HepG2 (cell line): ENCODE measurements around the gene GNAS-AS1. TPM values are rescaled to one million over a fixed set of nuclear protein-coding genes. Genes with fewer than 3 reads are reported as not detected.

ENCODE experiments used
- BCL6 ChIP-seq: IDR thresholded peaks from 2 replicates; pipeline ENCODE4 v1.6.1; 2016; ENCODE audit warnings: missing genetic modification reagents, missing compliant biosample characterization
- HOXA9 ChIP-seq: sonication (generic); formaldehyde crosslinking; IDR thresholded peaks from 2 replicates; pipeline ENCODE4 v1.8.1; 2022; ENCODE audit warnings: missing genetic modification reagents, mild to moderate bottlenecking, moderate library complexity, borderline replicate concordance
- KDM5A ChIP-seq: fragments of 200-600 bp; sonication (generic); IDR thresholded peaks from 2 replicates; pipeline ENCODE4 v1.7.0; 2018; ENCODE audit warnings: antibody characterized with exemption, mild to moderate bottlenecking, low read length, borderline replicate concordance
- MTERF4 ChIP-seq: sonication (generic); formaldehyde crosslinking; IDR thresholded peaks from 2 replicates; pipeline ENCODE4 v1.8.0; 2023; ENCODE audit warnings: mild to moderate bottlenecking, missing genetic modification reagents
- NFYC ChIP-seq: IDR thresholded peaks from 2 replicates; pipeline ENCODE4 v1.6.1; 2016; ENCODE audit warnings: missing genetic modification reagents, missing compliant biosample characterization
- PHF20 ChIP-seq: sonication (generic); formaldehyde crosslinking; IDR thresholded peaks from 2 replicates; pipeline ENCODE4 v1.5.0; 2020; ENCODE audit warnings: mild to moderate bottlenecking, missing genetic modification reagents
- SAP130 ChIP-seq: IDR thresholded peaks from 2 replicates; pipeline ENCODE4 v1.6.1; 2016; ENCODE audit warnings: low read depth
- SP5 ChIP-seq: IDR thresholded peaks from 2 replicates; pipeline ENCODE4 v1.6.1; 2016; ENCODE audit warnings: low read depth, borderline replicate concordance
- ZBTB38 ChIP-seq: sonication (generic); formaldehyde crosslinking; IDR thresholded peaks from 2 replicates; pipeline ENCODE4 v1.5.1; 2020; ENCODE audit warnings: mild to moderate bottlenecking, missing genetic modification reagents
- ZFP41 ChIP-seq: sonication (generic); formaldehyde crosslinking; IDR thresholded peaks from 2 replicates; pipeline ENCODE4 v1.4.0; 2020; ENCODE audit warnings: mild to moderate bottlenecking, missing genetic modification reagents, borderline replicate concordance
- ZNF275 ChIP-seq: sonication (generic); formaldehyde crosslinking; IDR thresholded peaks from 2 replicates; pipeline ENCODE4 v1.8.0; 2022; ENCODE audit warnings: missing genetic modification reagents, mild to moderate bottlenecking, inconsistent platforms, borderline replicate concordance
- ZNF431 ChIP-seq: sonication (generic); formaldehyde crosslinking; IDR thresholded peaks from 2 replicates; pipeline ENCODE4 v1.9.0; 2022; ENCODE audit warnings: missing genetic modification reagents, low read depth, mild to moderate bottlenecking, borderline replicate concordance
- ZNF558 ChIP-seq: sonication (generic); formaldehyde crosslinking; IDR thresholded peaks from 2 replicates; pipeline ENCODE4 v1.9.0; 2022; ENCODE audit warnings: mild to moderate bottlenecking, missing genetic modification reagents, borderline replicate concordance
- ZNF605 ChIP-seq: sonication (generic); formaldehyde crosslinking; IDR thresholded peaks from 2 replicates; pipeline ENCODE4 v1.8.0; 2022; ENCODE audit warnings: mild to moderate bottlenecking, missing genetic modification reagents
- ZXDC ChIP-seq: sonication (generic); formaldehyde crosslinking; IDR thresholded peaks from 2 replicates; pipeline ENCODE4 v1.5.0; 2020; ENCODE audit warnings: mild to moderate bottlenecking, missing genetic modification reagents
- polyA plus RNA-seq, 8 experiments: library from polyadenylated mRNA; depleted of rRNA in 3 of 8; stranded (reverse) in 7 of 8; unstranded in 1 of 8; fragments of >200 nt; fragmentation: Illumina TruSeq in 4 of 8; extraction: Trizol in 4 of 8; gene quantifications; 2 replicates each; pipeline versions ENCODE4 v1.2.1 to v1.2.3, GENCODE V29; 2011 to 2016; ENCODE audit warnings: low read depth in 4 of 8, missing spikeins in 1 of 8, mixed read lengths in 1 of 8; ENCODE audit not compliant: insufficient read depth in 1 of 8
- total RNA-seq, 5 experiments: library from RNA; depleted of rRNA; stranded (reverse); fragments of >200 nt; fragmentation: Illumina TruSeq; extraction: Trizol; gene quantifications; 2 replicates each; pipeline ENCODE4 v1.2.3, GENCODE V29; 2016; ENCODE audit warnings: low read depth in 1 of 5
- TF ChIP-seq, protein P1 (sequence below): IDR thresholded peaks from 2 replicates; pipeline ENCODE4 v1.6.1; 2016
- TF ChIP-seq, protein P2 (sequence below): sonication (generic); formaldehyde crosslinking; IDR thresholded peaks from 2 replicates; pipeline ENCODE4 v1.5.1; 2020; ENCODE audit warnings: mild to moderate bottlenecking, missing genetic modification reagents
- TF ChIP-seq, protein P3 (sequence below): sonication (generic); formaldehyde crosslinking; IDR thresholded peaks from 2 replicates; pipeline ENCODE4 v1.5.0; 2020; ENCODE audit warnings: missing genetic modification reagents, mild to moderate bottlenecking, borderline replicate concordance

The GNAS-AS1 gene
- total and polyA plus RNA-seq, 2 of the 13 experiments (the other 11 are each of a cell fraction or from before 2014, with no cell fraction given), result not detected

DNA sequence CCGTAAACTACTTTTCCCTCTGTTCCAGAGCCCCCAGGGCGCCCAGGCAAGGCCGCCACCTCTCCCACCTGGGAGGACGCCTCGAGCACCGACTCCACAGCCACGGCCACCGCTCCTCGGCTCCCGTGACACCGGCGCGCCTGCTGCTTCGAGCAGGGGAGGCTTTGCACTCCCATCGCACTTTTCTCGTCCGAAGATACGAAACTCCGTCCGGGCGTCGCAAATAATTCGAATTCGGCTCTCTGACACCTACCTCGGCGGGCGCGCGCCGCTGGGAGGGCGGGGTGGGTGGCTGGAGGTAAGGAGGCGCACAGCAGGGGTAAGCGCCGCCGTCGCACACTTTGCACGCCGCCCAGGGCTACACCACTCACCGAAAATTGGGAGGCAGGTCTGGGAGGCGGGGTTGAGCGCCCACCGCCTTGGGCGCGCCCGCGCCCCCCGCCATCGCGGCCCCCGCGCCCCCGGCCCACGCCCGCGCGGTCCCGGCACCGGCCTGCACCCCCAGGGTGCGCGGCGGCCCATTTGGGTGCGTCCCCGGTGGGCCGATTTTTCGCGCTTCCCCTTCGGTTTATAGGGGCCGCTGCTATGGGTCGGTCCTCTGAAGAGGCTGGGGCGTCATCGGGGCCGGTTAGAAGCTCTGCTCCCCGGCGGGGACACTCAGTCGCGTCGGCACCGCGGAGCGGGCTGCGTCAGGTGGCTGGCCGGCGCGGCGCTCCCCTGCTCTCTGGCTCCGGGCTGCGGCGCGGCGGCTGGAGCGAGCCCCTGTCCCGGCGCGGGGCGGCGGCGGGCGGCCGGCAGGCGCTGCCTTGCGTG lies 38.0 kb upstream of the GNAS-AS1 start (continued):
- TF ChIP-seq ZNF275 (CRISPR knock-in tag) (no peak), BCL6 (CRISPR knock-in tag) (no peak; the same call in 1 of the 2 replicates), KDM5A (peak; percentile 93), NFYC (no peak), SAP130 (CRISPR knock-in tag) (peak; percentile 77), HOXA9 (CRISPR knock-in tag) (no peak), ZXDC (0 out of 2 replicates have a peak, but pooled peaks have one; percentile 35), MTERF4 (CRISPR knock-in tag) (no peak), ZNF431 (CRISPR knock-in tag) (no peak), PHF20 (peak; percentile 85), ZNF558 (CRISPR knock-in tag) (no peak), ZBTB38 (CRISPR knock-in tag) (0 out of 2 replicates have a peak, but pooled peaks have one; percentile 7), SP5 (CRISPR knock-in tag) (no peak), ZFP41 (CRISPR knock-in tag) (no peak), ZNF605 (CRISPR knock-in tag) (no peak)
- TF ChIP-seq, protein P1, sequence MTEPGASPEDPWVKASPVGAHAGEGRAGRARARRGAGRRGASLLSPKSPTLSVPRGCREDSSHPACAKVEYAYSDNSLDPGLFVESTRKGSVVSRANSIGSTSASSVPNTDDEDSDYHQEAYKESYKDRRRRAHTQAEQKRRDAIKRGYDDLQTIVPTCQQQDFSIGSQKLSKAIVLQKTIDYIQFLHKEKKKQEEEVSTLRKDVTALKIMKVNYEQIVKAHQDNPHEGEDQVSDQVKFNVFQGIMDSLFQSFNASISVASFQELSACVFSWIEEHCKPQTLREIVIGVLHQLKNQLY (CRISPR knock-in tag), result no peak
- TF ChIP-seq, protein P2, sequence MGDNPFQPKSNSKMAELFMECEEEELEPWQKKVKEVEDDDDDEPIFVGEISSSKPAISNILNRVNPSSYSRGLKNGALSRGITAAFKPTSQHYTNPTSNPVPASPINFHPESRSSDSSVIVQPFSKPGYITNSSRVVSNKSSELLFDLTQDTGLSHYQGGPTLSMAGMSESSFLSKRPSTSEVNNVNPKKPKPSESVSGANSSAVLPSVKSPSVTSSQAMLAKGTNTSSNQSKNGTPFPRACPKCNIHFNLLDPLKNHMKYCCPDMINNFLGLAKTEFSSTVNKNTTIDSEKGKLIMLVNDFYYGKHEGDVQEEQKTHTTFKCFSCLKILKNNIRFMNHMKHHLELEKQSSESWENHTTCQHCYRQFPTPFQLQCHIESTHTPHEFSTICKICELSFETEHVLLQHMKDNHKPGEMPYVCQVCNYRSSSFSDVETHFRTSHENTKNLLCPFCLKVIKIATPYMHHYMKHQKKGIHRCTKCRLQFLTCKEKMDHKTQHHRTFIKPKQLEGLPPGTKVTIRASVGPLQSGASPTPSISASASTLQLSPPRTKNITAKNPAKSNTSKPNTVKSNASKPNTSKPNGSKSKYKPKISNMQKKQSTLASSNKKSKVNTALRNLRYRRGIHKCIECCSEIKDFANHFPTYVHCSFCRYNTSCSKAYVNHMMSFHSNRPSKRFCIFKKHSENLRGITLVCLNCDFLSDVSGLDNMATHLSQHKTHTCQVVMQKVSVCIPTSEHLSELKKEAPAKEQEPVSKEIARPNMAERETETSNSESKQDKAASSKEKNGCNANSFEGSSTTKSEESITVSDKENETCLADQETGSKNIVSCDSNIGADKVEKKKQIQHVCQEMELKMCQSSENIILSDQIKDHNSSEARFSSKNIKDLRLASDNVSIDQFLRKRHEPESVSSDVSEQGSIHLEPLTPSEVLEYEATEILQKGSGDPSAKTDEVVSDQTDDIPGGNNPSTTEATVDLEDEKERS (CRISPR knock-in tag), result no peak
- TF ChIP-seq, protein P3, sequence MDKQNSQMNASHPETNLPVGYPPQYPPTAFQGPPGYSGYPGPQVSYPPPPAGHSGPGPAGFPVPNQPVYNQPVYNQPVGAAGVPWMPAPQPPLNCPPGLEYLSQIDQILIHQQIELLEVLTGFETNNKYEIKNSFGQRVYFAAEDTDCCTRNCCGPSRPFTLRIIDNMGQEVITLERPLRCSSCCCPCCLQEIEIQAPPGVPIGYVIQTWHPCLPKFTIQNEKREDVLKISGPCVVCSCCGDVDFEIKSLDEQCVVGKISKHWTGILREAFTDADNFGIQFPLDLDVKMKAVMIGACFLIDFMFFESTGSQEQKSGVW (CRISPR knock-in tag), result no peak
